Sigmoid colon (tissue), 7 donors: ENCODE data around the gene ILK. TPM values are rescaled to one million over a fixed set of nuclear protein-coding genes. Genes with fewer than 3 reads are reported as not detected.

Source experiments
- DNase-seq: peaks from one replicate; pipeline ENCODE4 v3.0.0-alpha.2; 2019
- H3K27ac ChIP-seq, 4 donors: fragments of 200-600 bp; sonication (generic); one replicate each; pipeline ENCODE4 v1.5.1; 2016 to 2019; ENCODE audit warnings: mild to moderate bottlenecking in 1 of 4
- H3K27me3 ChIP-seq, 3 donors: fragments of 200-600 bp; sonication (generic); one replicate each; pipeline ENCODE4 v1.5.1; 2019; ENCODE audit warnings: mild to moderate bottlenecking in 1 of 3
- H3K36me3 ChIP-seq, 4 donors: fragments of 200-600 bp; sonication (generic); one replicate each; pipeline ENCODE4 v1.5.1; 2016 to 2019
- H3K4me1 ChIP-seq, 4 donors: fragments of 200-600 bp; sonication (generic); one replicate each; pipeline ENCODE4 v1.5.1; 2017 to 2019
- H3K4me3 ChIP-seq, 4 donors: fragments of 200-600 bp; sonication (generic); one replicate each; pipeline ENCODE4 v1.5.1; 2017 to 2019; ENCODE audit warnings: mild to moderate bottlenecking in 2 of 4, moderate library complexity in 1 of 4
- H3K9me3 ChIP-seq, 4 donors: fragments of 200-600 bp in 3 of 4; sonication (generic) in 3 of 4; one replicate each; pipeline versions ENCODE4 v1.5.1 to v1.6.1; 2013 to 2019
- EP300 ChIP-seq, 4 donors: sonication (generic); formaldehyde crosslinking; IDR thresholded peaks; one replicate each; pipeline ENCODE4 v1.6.1; 2017; ENCODE audit warnings: antibody characterized with exemption in 4 of 4
- POLR2A ChIP-seq, 2 donors: fragments of 450-650 bp; IDR thresholded peaks; one replicate each; pipeline ENCODE4 v1.6.1; 2016; ENCODE audit warnings: antibody characterized with exemption in 2 of 2, mild to moderate bottlenecking in 2 of 2, moderate library complexity in 2 of 2
- POLR2AphosphoS5 ChIP-seq, 4 donors: sonication (generic); formaldehyde crosslinking; IDR thresholded peaks; one replicate each; pipeline ENCODE4 v1.6.1; 2017; ENCODE audit warnings: antibody characterized with exemption in 4 of 4
- WGBS, 2 donors: extraction: QIAGEN DNeasy Blood & Tissue Kit; methylation state at CpG; one replicate each; pipeline ENCODE4 v1.1.7; 2013; 5-methylcytosine and 5-hydroxymethylcytosine counted together
- intact Hi-C: fragments of 100-400 bp; cut with DNase I; formaldehyde crosslinking; loops from one replicate; pipeline ENCODE4 v1.15.1; 2023
- polyA plus RNA-seq, 3 donors: library from polyadenylated mRNA; stranded (reverse); fragments of 200-250 nt; gene quantifications; one replicate each; pipeline ENCODE4 v1.2.3, GENCODE V29; 2013
- total RNA-seq, 4 donors: library from RNA; depleted of rRNA; stranded (reverse); fragments of >200 nt; gene quantifications; one replicate each; pipeline ENCODE4 v1.1.0, GENCODE V29; 2016
- TF ChIP-seq, protein P1 (sequence below), 4 experiments: fragments of 450-650 bp in 3 of 4; fragments of 200-600 bp in 1 of 4; IDR thresholded peaks; one replicate each; pipeline ENCODE4 v1.5.1; 2016 to 2019; ENCODE audit warnings: antibody characterized with exemption in 4 of 4, mild to moderate bottlenecking in 3 of 4, moderate library complexity in 2 of 4
- donor health status: healthy with polysubstance abuse.
- donor health status: Bipolar disorder and iron deficiency.
- donor health status: healthy.

The ILK gene
- total and polyA plus RNA-seq, 7 donors, result 93.7 to 607 (median 450) TPM

DNA sequence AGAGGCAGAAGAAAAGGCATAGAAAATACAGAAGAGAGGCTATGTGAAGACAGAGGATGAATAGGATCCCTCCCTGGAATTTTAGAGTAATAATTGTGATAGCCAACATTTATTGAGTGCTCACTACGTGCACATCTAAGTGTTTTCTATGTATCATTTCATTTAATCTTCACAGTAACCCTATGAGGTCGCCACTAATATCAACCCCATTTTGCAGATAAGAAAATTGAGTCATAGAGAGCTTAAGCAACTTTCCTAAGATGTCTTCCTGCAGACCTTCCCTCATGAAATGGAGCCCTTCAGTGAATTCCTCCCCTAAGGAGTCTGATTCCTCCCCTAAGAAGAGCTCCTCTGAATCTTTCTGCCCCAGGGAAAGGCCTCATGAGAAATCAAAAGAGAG lies 38.2 kb upstream of the ILK start:
- no peaks in the 10 kb centered on the region for H3K27me3 ChIP-seq
- H3K36me3 ChIP-seq, result peaks cover 0 to 18% (median 0%) of the 10 kb centered on the region in 4 donors
- intact Hi-C loops, result no loop called here
- no peak for TF ChIP-seq POLR2A (IDR thresholded peaks at IDR 0.05)
- TF ChIP-seq, protein P1, sequence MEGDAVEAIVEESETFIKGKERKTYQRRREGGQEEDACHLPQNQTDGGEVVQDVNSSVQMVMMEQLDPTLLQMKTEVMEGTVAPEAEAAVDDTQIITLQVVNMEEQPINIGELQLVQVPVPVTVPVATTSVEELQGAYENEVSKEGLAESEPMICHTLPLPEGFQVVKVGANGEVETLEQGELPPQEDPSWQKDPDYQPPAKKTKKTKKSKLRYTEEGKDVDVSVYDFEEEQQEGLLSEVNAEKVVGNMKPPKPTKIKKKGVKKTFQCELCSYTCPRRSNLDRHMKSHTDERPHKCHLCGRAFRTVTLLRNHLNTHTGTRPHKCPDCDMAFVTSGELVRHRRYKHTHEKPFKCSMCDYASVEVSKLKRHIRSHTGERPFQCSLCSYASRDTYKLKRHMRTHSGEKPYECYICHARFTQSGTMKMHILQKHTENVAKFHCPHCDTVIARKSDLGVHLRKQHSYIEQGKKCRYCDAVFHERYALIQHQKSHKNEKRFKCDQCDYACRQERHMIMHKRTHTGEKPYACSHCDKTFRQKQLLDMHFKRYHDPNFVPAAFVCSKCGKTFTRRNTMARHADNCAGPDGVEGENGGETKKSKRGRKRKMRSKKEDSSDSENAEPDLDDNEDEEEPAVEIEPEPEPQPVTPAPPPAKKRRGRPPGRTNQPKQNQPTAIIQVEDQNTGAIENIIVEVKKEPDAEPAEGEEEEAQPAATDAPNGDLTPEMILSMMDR (IDR thresholded peaks at IDR 0.05), result no peak
- TF ChIP-seq EP300 (IDR thresholded peaks at IDR 0.05), result no peak
- no peak for TF ChIP-seq POLR2AphosphoS5 (IDR thresholded peaks at IDR 0.05)
- no peak for DNase-seq
- no peak overlapping the region for H3K27ac ChIP-seq
- peaks cover 0 to 9% (median 3%) of the 10 kb centered on the region in 4 donors for H3K4me1 ChIP-seq
- 89 to 94% methylated on average over 2 of the region's 2 CpGs for WGBS, 2 donors
- H3K4me3 ChIP-seq, result no peak overlapping the region
- no peaks in the 10 kb centered on the region for H3K9me3 ChIP-seq

DNA sequence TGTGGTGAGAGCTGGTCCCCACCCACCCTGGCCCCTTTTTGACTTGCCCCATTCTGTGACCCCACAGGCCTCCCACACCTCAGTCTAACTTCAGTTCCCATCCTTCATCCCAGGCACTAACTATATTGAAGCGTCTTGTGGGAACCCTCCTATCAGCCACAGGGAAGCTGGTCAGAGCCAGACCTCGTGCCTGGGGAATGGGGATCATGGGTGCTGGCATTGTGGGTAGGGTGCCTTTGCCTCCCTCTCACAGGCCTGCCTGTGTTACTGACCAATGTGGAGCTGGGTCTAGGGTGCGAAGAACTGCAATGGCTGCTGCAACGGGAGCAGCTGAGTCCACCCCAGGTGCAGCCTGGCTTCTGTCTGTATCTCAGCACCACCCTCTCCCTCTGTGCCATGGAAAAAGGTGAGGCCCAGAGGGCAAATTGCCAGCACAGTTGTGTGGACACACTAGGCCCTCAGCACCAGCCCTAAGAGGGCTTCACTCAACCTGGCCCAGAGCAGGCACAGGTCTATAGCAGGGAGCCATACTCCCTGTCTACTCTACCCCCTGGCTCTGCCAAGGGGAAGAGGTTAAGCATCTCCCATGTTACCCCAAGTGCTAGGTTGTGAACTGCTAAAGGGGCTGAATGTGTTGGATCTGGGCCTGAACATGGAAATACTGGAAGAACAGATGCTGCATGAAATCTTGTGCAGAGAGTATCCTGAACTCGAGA lies 37.4 kb upstream of the ILK start:
- H3K4me3 ChIP-seq, result no peak overlapping the region
- no peaks in the 10 kb centered on the region for H3K9me3 ChIP-seq
- no peak for DNase-seq
- H3K27ac ChIP-seq, result no peak overlapping the region
- TF ChIP-seq EP300 (IDR thresholded peaks at IDR 0.05) (no peak), POLR2AphosphoS5 (IDR thresholded peaks at IDR 0.05) (no peak), POLR2A (IDR thresholded peaks at IDR 0.05) (no peak)
- TF ChIP-seq, protein P1 (IDR thresholded peaks at IDR 0.05), result no peak
- WGBS, 2 donors, result 92 to 94% methylated on average over 5 of the region's 5 CpGs
- peaks cover 0 to 25% (median 0%) of the 10 kb centered on the region in 4 donors for H3K36me3 ChIP-seq
- no peaks in the 10 kb centered on the region for H3K27me3 ChIP-seq
- peaks cover 0 to 9% (median 7%) of the 10 kb centered on the region in 4 donors for H3K4me1 ChIP-seq
- intact Hi-C loops, result no loop called here

DNA sequence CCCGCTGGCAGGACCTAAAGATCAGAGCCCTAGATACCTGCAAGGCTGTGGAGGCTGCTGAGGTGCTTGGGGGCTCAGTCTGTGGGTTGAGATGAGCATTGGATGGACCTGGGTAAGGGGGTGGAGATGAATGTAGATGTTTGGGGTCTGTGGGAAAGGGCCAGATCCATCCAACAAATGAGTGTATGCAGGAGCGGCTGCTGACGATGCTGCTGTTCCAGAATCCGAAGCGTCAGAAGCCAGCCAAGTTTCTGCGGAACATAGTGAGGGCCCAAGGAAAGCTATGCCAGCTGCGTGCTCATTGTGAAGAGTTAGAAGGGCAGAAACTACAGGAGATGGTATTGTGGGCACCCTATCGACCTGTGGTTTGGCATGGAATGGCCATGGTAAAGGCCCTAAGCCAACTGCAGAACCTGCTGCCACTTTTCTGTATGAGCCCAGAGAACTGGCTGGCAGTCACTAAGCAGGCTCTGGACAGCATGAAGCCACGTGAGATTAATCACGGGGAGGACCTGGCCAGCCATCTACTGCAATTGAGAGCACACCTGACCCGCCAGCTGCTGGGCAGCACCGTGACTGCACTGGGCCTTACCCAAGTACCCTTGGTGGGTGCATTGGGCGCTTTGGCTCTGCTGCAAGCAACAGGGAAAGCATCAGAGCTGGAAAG lies 36.7 kb upstream of the ILK start:
- Histone ChIP-seq H3K36me3 (peaks cover 0 to 25% (median 0%) of the 10 kb centered on the region in 4 donors), H3K27me3 (no peaks in the 10 kb centered on the region), H3K4me1 (peaks cover 0 to 15% (median 12%) of the 10 kb centered on the region in 4 donors), H3K4me3 (no peak overlapping the region), H3K9me3 (no peaks in the 10 kb centered on the region), H3K27ac (no peak overlapping the region)
- TF ChIP-seq POLR2A (IDR thresholded peaks at IDR 0.05) (no peak), POLR2AphosphoS5 (IDR thresholded peaks at IDR 0.05) (no peak), EP300 (IDR thresholded peaks at IDR 0.05) (no peak)
- TF ChIP-seq, protein P1 (IDR thresholded peaks at IDR 0.05), result no peak
- peak; percentile 55 for DNase-seq
- intact Hi-C loops, result no loop called here
- WGBS, 2 donors, result 91 to 94% methylated on average over 13 of the region's 13 CpGs

DNA sequence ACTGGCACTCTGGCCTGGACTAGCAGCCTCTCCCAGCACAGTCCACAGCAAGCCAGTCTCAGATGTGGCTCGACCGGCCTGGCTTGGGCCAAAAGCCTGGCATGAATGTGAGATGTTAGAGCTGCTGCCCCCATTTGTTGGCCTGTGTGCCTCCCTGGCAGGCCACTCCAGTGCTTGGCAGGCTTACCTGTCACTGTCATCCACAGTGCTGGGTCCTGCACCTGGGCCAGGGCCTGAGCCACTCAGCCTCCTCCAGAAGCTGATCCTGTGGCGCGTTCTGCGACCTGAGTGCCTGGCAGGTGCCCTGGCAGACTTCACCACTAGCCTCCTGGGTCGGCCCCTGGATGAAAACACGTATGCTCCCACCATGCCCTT lies 36.2 kb upstream of the ILK start:
- peaks cover 0 to 25% (median 0%) of the 10 kb centered on the region in 4 donors for H3K36me3 ChIP-seq
- TF ChIP-seq, protein P1 (IDR thresholded peaks at IDR 0.05), result no peak
- TF ChIP-seq POLR2A (IDR thresholded peaks at IDR 0.05) (no peak), POLR2AphosphoS5 (IDR thresholded peaks at IDR 0.05) (no peak), EP300 (IDR thresholded peaks at IDR 0.05) (no peak)

More for the DNA sequence above, 36.2 kb upstream of the ILK start:
- Histone ChIP-seq H3K4me3 (no peak overlapping the region), H3K27ac (no peak overlapping the region), H3K4me1 (peaks cover 0 to 20% (median 16%) of the 10 kb centered on the region in 4 donors), H3K27me3 (no peaks in the 10 kb centered on the region), H3K9me3 (no peaks in the 10 kb centered on the region)
- no peak for DNase-seq
- 96 to 98% methylated on average over 7 of the region's 7 CpGs for WGBS, 2 donors
- intact Hi-C loops, result no loop called here
